GM21390 (cell line): ENCODE measurements around the gene ZNF738.

Source experiments
- ATAC-seq: cut with Tn5 transposase; IDR thresholded peaks from one replicate; pipeline ENCODE4 v1.9.1; 2021; ENCODE audit not compliant: unreplicated experiment

ZNF738 gene

DNA sequence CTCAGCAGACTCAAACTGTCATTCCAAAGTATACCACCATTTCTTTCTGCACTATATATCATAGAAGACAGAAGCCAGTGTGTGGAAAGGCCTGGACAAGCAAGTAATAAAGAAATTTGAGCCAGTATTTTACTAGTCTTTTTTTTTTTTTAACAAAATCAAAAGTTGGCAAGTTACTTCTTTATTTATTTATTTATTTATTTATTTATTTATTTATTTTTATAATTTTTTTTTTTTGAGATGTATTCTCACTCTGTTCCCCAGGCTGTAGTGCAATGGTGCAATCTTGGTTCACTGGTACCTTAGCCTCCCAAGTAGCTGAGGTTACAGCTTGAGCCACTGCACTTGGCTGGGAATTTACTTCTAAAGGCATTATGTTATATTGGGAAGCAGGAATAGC, 63.4 kb downstream of the ZNF738 start:
- no peak for ATAC-seq

DNA sequence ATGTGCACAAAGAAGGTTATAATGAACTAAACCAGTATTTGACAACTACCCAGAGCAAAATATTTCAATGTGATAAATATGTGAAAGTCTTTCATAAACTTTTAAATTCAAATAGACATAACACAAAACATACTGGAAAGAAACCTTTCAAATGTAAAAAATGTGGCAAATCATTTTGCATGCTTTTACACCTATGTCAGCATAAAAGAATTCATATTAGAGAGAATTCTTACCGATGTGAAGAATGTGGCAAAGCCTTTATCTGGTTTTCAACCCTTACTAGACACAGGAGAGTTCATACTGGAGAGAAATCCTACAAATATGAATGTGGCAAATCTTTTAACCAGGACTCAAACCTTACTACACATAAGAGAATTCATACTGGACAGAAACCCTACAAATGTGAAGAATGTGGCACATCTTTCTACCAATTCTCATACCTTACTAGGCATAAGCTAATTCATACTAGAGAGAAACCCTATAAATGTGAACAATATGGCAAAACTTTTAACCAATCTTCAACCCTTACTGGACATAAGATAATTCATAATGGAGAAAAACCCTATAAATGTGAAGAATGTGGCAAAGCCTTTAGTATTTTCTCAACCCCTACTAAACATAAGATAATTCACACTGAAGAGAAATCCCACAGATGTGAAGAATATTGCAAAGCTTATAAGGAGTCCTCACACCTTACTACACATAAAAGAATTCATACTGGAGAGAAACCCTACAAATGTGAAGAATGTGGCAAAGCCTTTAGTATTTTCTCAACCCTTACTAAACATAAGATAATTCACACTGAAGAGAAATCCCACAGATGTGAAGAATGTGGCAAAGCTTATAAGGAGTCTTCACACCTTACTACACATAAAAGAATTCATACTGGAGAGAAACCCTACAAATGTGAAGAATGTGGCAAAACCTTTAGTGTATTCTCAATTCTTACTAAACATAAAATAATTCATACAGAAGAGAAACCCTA, 64.5 kb downstream of the ZNF738 start:
- ATAC-seq = no peak
